ENCODE data around the gene HLA-G. TPM values are rescaled to one million over a fixed set of nuclear protein-coding genes. Genes with fewer than 3 reads are reported as not detected.

The HLA-G gene
- total and polyA plus RNA-seq, 3 donors from 2014 or later = 1.2 to 7.4 (median 4.4) TPM

- Histone ChIP-seq H3K27ac (no peak overlapping the region), H3K36me3 (ENCODE audit: low read depth, missing control alignments) (no peaks in the 10 kb centered on the region), H3K9me3 (no peaks in the 10 kb centered on the region), H3K27me3 (no peaks in the 10 kb centered on the region), H3K4me1 (no peaks in the 10 kb centered on the region), H3K4me3 (no peak overlapping the region)
- TF ChIP-seq POLR2A (IDR thresholded peaks at IDR 0.05) (no peak), CTCF (IDR thresholded peaks at IDR 0.05) (no peak)
- WGBS, 2 donors = 81 to 87% methylated on average over 2 of the region's 2 CpGs
- intact Hi-C loops (cut with DNase I; ENCODE audit: low total_unique reads) = no loop called here
- no peak for DNase-seq
These were observed 1.8 kb upstream of the HLA-G start for GRCh38 chr6:29825848-29826247.

GRCh38 chr6:29826271-29826670 is 1.4 kb upstream of the HLA-G start:
- no peak for DNase-seq
- intact Hi-C loops (cut with DNase I; ENCODE audit: low total_unique reads) = no loop called here
- Histone ChIP-seq H3K4me3 (no peak overlapping the region), H3K4me1 (no peaks in the 10 kb centered on the region), H3K27me3 (no peaks in the 10 kb centered on the region), H3K9me3 (no peaks in the 10 kb centered on the region), H3K36me3 (ENCODE audit: low read depth, missing control alignments) (no peaks in the 10 kb centered on the region), H3K27ac (no peak overlapping the region)
- WGBS, 2 donors = 67 to 80% methylated on average over 1 of the region's 1 CpG
- TF ChIP-seq POLR2A (IDR thresholded peaks at IDR 0.05) = no peak
- TF ChIP-seq CTCF (IDR thresholded peaks at IDR 0.05) = no peak

- H3K27me3 ChIP-seq = no peaks in the 10 kb centered on the region
- intact Hi-C loops (cut with DNase I; ENCODE audit: low total_unique reads) = no loop called here
- H3K4me3 ChIP-seq = peak overlapping the region in 1 of 2 donors; percentile 53
- H3K36me3 ChIP-seq (ENCODE audit: low read depth, missing control alignments) = no peaks in the 10 kb centered on the region
- no peaks in the 10 kb centered on the region for H3K9me3 ChIP-seq
- WGBS, 2 donors = 18 to 23% methylated on average over 20 to 23 of the region's 26 CpGs
- DNase-seq = peak; percentile 59
- TF ChIP-seq POLR2A (IDR thresholded peaks at IDR 0.05) (no peak), CTCF (IDR thresholded peaks at IDR 0.05) (no peak)
- H3K4me1 ChIP-seq = no peaks in the 10 kb centered on the region
- H3K27ac ChIP-seq = no peak overlapping the region
These were observed 809 bp downstream of the HLA-G start for GRCh38 chr6:29828471-29828797.

GRCh38 chr6:29829766-29830165 is 2.1 kb downstream of the HLA-G start:
- Histone ChIP-seq H3K4me1 (no peaks in the 10 kb centered on the region), H3K36me3 (ENCODE audit: low read depth, missing control alignments) (no peaks in the 10 kb centered on the region), H3K27ac (no peak overlapping the region), H3K27me3 (no peaks in the 10 kb centered on the region), H3K4me3 (no peak overlapping the region), H3K9me3 (no peaks in the 10 kb centered on the region)
- 94 to 95% methylated on average over 3 of the region's 3 CpGs for WGBS, 2 donors
- DNase-seq = no peak
- TF ChIP-seq POLR2A (IDR thresholded peaks at IDR 0.05) (no peak), CTCF (IDR thresholded peaks at IDR 0.05) (no peak)
- intact Hi-C loops (cut with DNase I; ENCODE audit: low total_unique reads) = loop anchor here (10.0 kb wide), 1 partner anchor 125 kb away; no protein-coding TSS in a partner anchor

GRCh38 chr6:29830409-29830808 is 2.8 kb downstream of the HLA-G start:
- no peak for DNase-seq
- 90% methylated on average over 2 of the region's 2 CpGs; no CpG with 5 or more reads in 1 of the 2 donors for WGBS, 2 donors
- Histone ChIP-seq H3K4me3 (no peak overlapping the region), H3K9me3 (no peaks in the 10 kb centered on the region), H3K36me3 (ENCODE audit: low read depth, missing control alignments) (no peaks in the 10 kb centered on the region), H3K27me3 (no peaks in the 10 kb centered on the region), H3K27ac (no peak overlapping the region), H3K4me1 (peaks cover 3% of the 10 kb centered on the region)
- TF ChIP-seq POLR2A (IDR thresholded peaks at IDR 0.05) (no peak), CTCF (IDR thresholded peaks at IDR 0.05) (no peak)
- intact Hi-C loops (cut with DNase I; ENCODE audit: low total_unique reads) = loop anchor here (10.0 kb wide), 1 partner anchor 126 kb away; no protein-coding TSS in a partner anchor

Data from testis (tissue), 3 donors.